ENCODE data around the gene FAF2.

Gene FAF2

DNA sequence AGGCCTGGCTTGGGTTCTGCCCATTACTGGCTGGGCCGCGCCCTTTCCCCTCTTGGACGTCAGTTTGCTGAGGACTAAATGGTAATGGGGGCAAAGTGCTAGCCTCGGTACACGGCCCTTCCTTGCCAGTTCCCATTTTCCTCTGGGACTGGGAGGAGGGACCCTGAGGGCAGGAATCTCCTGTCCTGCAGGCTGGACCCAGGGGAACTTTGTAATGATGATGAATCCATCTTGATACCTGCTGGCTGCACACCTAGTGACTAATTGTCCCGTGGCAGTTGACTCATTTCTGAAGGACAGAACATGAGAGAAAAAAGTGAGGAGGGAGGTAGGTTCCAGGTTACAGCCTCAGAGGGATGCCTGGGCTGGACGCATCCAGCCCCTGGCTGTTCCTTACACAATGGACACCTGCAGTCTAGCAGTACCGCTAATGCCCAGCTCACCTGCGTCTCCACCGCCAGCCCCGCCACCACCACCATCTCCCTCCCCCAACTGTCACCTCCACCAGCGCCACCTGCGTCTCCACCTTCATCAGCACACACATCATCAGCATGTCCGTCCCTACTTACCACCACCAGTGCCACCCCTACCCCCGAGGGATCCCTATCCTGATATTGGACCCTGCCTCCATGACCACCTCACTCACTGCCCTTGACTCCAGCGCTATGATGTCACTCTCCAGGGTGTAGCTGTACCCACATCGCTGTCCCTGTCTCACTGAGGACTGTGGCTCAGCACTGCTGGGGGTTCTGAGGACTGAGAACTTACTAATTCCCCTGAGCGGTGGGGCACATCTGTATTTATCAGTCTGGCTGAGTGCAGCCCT, 105.3 kb downstream of the FAF2 start:
- peaks cover 33% of the 10 kb centered on the region for H3K4me1 Mint-ChIP-seq (ENCODE audit: low read depth)
- H3K4me3 Mint-ChIP-seq, result no peak overlapping the region
- peaks cover 2% of the 10 kb centered on the region for H3K36me3 Mint-ChIP-seq (ENCODE audit: low read depth)
- no peaks in the 10 kb centered on the region for H3K9me3 Mint-ChIP-seq
- no peaks in the 10 kb centered on the region for H3K27me3 Mint-ChIP-seq (ENCODE audit: low read depth)
- H3K27ac Mint-ChIP-seq, result peak overlapping the region; percentile 34

DNA sequence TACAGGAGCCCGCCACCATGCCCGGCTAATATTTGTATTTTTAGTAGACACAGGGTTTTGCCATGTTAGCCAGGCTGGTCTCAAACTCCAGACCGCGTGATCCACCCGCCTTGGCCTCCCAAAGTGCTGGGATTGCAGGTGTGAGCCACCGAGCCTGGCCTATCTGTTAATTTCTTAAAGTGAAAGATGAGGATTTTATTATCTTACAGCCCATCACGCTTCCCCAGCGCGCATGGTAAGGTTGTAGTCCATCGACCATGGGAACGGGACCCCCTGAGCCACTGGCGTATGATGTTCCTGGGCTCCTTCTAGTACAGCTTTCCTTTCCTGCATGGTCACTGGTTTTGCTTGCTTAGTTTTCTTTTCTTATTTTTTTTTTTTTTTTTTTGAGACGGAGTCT, 109.7 kb downstream of the FAF2 start:
- no peak overlapping the region for H3K27ac Mint-ChIP-seq
- H3K27me3 Mint-ChIP-seq (ENCODE audit: low read depth), result peaks cover 5% of the 10 kb centered on the region
- H3K36me3 Mint-ChIP-seq (ENCODE audit: low read depth), result peaks cover 2% of the 10 kb centered on the region
- H3K4me3 Mint-ChIP-seq, result no peak overlapping the region
- peaks cover 35% of the 10 kb centered on the region for H3K4me1 Mint-ChIP-seq (ENCODE audit: low read depth)
- peaks cover 5% of the 10 kb centered on the region for H3K9me3 Mint-ChIP-seq

All from T-helper 1 cell treated with Interleukin-12 subunit alpha and Interleukin-12 subunit beta and Interleukin-4 antibody, amounts not matched to agents 30 μg/mL and 1 μg/mL, for 36 hours (primary cell).